Pancreas (tissue), 10 donors: ENCODE data around the gene RIPOR2. TPM values are rescaled to one million over a fixed set of nuclear protein-coding genes. Genes with fewer than 3 reads are reported as not detected.

ENCODE experiments used
- ATAC-seq, 4 donors: fragments of 200-7000 bp; cut with Tn5 transposase; one replicate each; pipeline versions ENCODE4 v1.8.0 to v1.9.1; 2020; ENCODE audit warnings: mild to moderate bottlenecking in 4 of 4, moderate library complexity in 4 of 4
- DNase-seq, 6 donors: peaks; one replicate each; pipeline ENCODE4 v3.0.0-alpha.2; 2020
- FAIRE-seq: peaks from 2 replicates; lab custom pipeline; 2012; peaks lifted over from hg19 to GRCh38; lab: Jason Lieb, UNC
- H3K27ac ChIP-seq, 4 donors: fragments of 200-600 bp; sonication (generic); 1 replicate in 3 of 4; 2 replicates in 1 of 4; pipeline versions ENCODE4 v1.5.0 to v1.8.0; 2020
- H3K27me3 ChIP-seq, 4 donors: fragments of 200-600 bp; one replicate each; pipeline ENCODE4 v1.8.0; 2021
- H3K36me3 ChIP-seq, 3 donors: fragments of 200-600 bp; sonication (generic) in 1 of 3; one replicate each; pipeline versions ENCODE4 v1.5.0 to v1.8.0; 2020 to 2021
- H3K4me1 ChIP-seq, 3 donors: fragments of 200-600 bp; one replicate each; pipeline ENCODE4 v1.8.0; 2021
- H3K4me3 ChIP-seq, 4 donors: fragments of 200-600 bp; sonication (generic) in 2 of 4; one replicate each; pipeline versions ENCODE4 v1.5.0 to v1.8.0; 2020 to 2021
- H3K9me3 ChIP-seq, 4 donors: fragments of 200-600 bp; one replicate each; pipeline ENCODE4 v1.8.0; 2021
- CTCF ChIP-seq, 4 donors: fragments of 200-600 bp; sonication (generic) in 3 of 4; IDR thresholded peaks; one replicate each; pipeline versions ENCODE4 v1.5.0 to v1.8.0; 2021; ENCODE audit warnings: antibody characterized with exemption in 4 of 4
- WGBS, 2 donors: extraction: QIAGEN DNeasy Blood & Tissue Kit; methylation state at CpG; one replicate each; pipeline ENCODE4 v1.1.7; 2013; 5-methylcytosine and 5-hydroxymethylcytosine counted together
- intact Hi-C, 3 donors: fragments of 100-400 bp; cut with DNase I; formaldehyde crosslinking; loops; one replicate each; pipeline versions ENCODE4 v1.11.1 to v1.14.2; 2022
- polyA plus RNA-seq, 2 donors: library from polyadenylated mRNA; stranded (reverse); fragments of 200-250 nt; gene quantifications; one replicate each; pipeline ENCODE4 v1.2.3, GENCODE V29; 2013
- total RNA-seq, 6 donors: library from RNA; stranded (reverse); fragmentation: NEBNext Ultra II Directional in 4 of 6; extraction: Animal tissue kit (Norgen Biotek cat#: 25700) in 4 of 6; gene quantifications; one replicate each; pipeline versions ENCODE4 v1.2.1 to v1.2.4, GENCODE V29; 2021 to 2023
- donor health status: healthy with polysubstance abuse.
- donor health status: DM: no; HTN: no; CAD: no; lungs with moderate emphysema.
- donor health status: DM: no; HTN: no; CAD: no.
- donor health status: control.
- donor health status: control.
- donor health status: Bipolar disorder and iron deficiency.
- donor health status: DM: yes; HTN: yes; CAD: no.
- donor health status: DM: no; HTN: no; CAD: no.
- donor health status: DM: no; HTN: no; CAD: no.
- donor health status: DM: yes; HTN: yes; CAD: no.

The RIPOR2 gene
- total and polyA plus RNA-seq, 8 donors, result 0.28 to 3.7 (median 1.00) TPM

GRCh38 chr6:24777227-24777626 lies 158.5 kb downstream of the RIPOR2 start:
- H3K27me3 ChIP-seq, result no peaks in the 10 kb centered on the region
- peak overlapping the region; percentile 23 to 98 (median 94) for H3K27ac ChIP-seq
- no peak for DNase-seq
- no peak for FAIRE-seq
- ATAC-seq, result no peak
- intact Hi-C loops, result loop anchor here in 1 of 3 donors (10.0 kb wide), 1 partner anchor 62 kb away; the partner anchor contains the start of gene C6orf62
- peaks cover 6 to 18% (median 9%) of the 10 kb centered on the region in 3 donors for H3K4me1 ChIP-seq
- 21 to 29% methylated on average over 1 of the region's 1 CpG for WGBS, 2 donors
- no peaks in the 10 kb centered on the region for H3K9me3 ChIP-seq
- TF ChIP-seq CTCF (IDR thresholded peaks at IDR 0.05), result no peak
- H3K4me3 ChIP-seq, result peak overlapping the region; percentile 1 to 95 (median 72)
- H3K36me3 ChIP-seq, result peaks cover 0 to 7% (median 0%) of the 10 kb centered on the region in 3 donors

DNA sequence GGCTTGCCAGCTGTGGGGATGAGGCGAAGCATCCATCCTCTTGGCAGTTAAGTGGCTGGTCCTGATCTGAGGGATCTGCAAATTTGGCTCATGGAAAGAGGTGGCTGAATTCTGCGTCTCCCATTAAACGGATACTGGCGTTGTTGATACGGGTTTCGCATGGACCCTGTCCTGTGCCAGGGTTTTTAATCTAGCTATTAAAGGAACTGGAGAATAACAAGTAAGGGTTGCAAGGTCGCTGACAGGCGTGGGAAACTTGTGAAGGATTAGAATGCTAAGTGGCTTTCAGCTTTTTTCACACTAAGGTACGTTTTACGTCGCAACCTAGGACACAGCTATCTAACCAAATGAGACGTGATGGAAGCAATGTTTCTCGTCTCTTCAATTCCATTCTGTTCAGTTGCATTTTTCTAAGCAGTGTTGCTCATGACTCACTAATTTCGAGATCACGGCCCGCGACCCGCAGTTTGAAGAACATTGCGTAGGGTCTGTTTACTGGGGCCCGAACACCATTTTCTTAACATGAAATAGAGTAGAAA lies 160.2 kb downstream of the RIPOR2 start:
- intact Hi-C loops, result loop anchor here in 1 of 3 donors (10.0 kb wide), 1 partner anchor 61 kb away; the partner anchor contains the start of gene C6orf62
- WGBS, 2 donors, result 1 to 3% methylated on average over 20 of the region's 20 CpGs
- peak; percentile 6 to 8 (median 8) for ATAC-seq

GRCh38 chr6:24774696-24775519 lies 160.9 kb downstream of the RIPOR2 start, which contains the start of gene GMNN:
Gene GMNN, plus strand, starts transcription at chr6:24774937. Its CDS starts 2,310 bp downstream, at chr6:24777247.
- DNase-seq (peak; percentile 97 to 100 (median 99)), ATAC-seq (peak; percentile 84 to 94 (median 87)), FAIRE-seq (no peak)
- H3K4me1 ChIP-seq, result no peaks in the 10 kb centered on the region
- H3K36me3 ChIP-seq, result no peaks in the 10 kb centered on the region
- H3K27ac ChIP-seq, result peak within 1 kb of the TSS; percentile 93 to 98 (median 94)
- peak within 1 kb of the TSS; percentile 65 to 97 (median 87) for H3K4me3 ChIP-seq
- H3K27me3 ChIP-seq, result no peaks in the 10 kb centered on the region
- intact Hi-C loops, result loop anchor here in 1 of 3 donors (10.0 kb wide), 1 partner anchor 60 kb away; the partner anchor contains the start of gene C6orf62
- H3K9me3 ChIP-seq, result no peaks in the 10 kb centered on the region
- 0% methylated on average over 74 to 75 of the region's 75 CpGs for WGBS, 2 donors
- no peak for TF ChIP-seq CTCF (IDR thresholded peaks at IDR 0.05)

More for the DNA sequence above, 160.2 kb downstream of the RIPOR2 start:
- TF ChIP-seq CTCF (IDR thresholded peaks at IDR 0.05), result no peak
- Histone ChIP-seq H3K4me3 (peak overlapping the region; percentile 65 to 97 (median 87)), H3K9me3 (no peaks in the 10 kb centered on the region), H3K27ac (peak overlapping the region; percentile 93 to 98 (median 94)), H3K27me3 (no peaks in the 10 kb centered on the region), H3K36me3 (no peaks in the 10 kb centered on the region), H3K4me1 (peaks cover 0 to 2% (median 0%) of the 10 kb centered on the region in 3 donors)
- FAIRE-seq (no peak), DNase-seq (no peak)

- no peaks in the 10 kb centered on the region for H3K36me3 ChIP-seq
- H3K27me3 ChIP-seq, result no peaks in the 10 kb centered on the region
- no peak for FAIRE-seq
- intact Hi-C loops, result loop anchor here in 2 of 3 donors (5.0 to 10.0 kb wide), 2 partner anchors 184 to 186 kb away; no protein-coding TSS in a partner anchor
- TF ChIP-seq CTCF (IDR thresholded peaks at IDR 0.05), result no peak
- peaks cover 8 to 12% (median 10%) of the 10 kb centered on the region in 3 donors for H3K4me1 ChIP-seq
- no peak for ATAC-seq
- no peak overlapping the region for H3K27ac ChIP-seq
- H3K4me3 ChIP-seq, result no peak overlapping the region
- 95 to 97% methylated on average over 5 of the region's 5 CpGs for WGBS, 2 donors
- no peak for DNase-seq
- no peaks in the 10 kb centered on the region for H3K9me3 ChIP-seq
Observed at GRCh38 chr6:24768361-24768760, 167.4 kb downstream of the RIPOR2 start.
